Measurements from ENCODE around the gene NOTCH1. TPM values are rescaled to one million over a fixed set of nuclear protein-coding genes. Genes with fewer than 3 reads are reported as not detected.

The NOTCH1 gene
- total and polyA plus RNA-seq, 2 donors (not counting 1 experiment from before 2014, with no cell fraction given) = 3.3 to 10.9 TPM

- H3K27me3 ChIP-seq (ENCODE audit: control insufficient read depth, insufficient read depth, low read length) = no peaks in the 10 kb centered on the region
- H4K20me1 ChIP-seq (ENCODE audit: control insufficient read depth, extremely low read depth, insufficient read depth, low read length) = no peaks in the 10 kb centered on the region
- no peaks in the 10 kb centered on the region for H3K79me2 ChIP-seq (ENCODE audit: control insufficient read depth, insufficient read depth, low read length)
- H3K4me3 ChIP-seq (replicated peaks in 1 of 4; ENCODE audit: control extremely low read depth in 1 of 4, insufficient read depth in 1 of 4, low read depth in 3 of 4, low read length in 4 of 4) = no peak overlapping the region
- no peak for TF ChIP-seq CTCF (conservative IDR thresholded peaks at IDR 0.05 in 1 of 2, IDR thresholded peaks at IDR 0.05 in 1 of 2; ENCODE audit: low read depth in 1 of 2, low read length in 2 of 2)
- no peak for TF ChIP-seq EZH2 (IDR thresholded peaks at IDR 0.05; ENCODE audit: low read length, missing control alignments)
- H3K4me2 ChIP-seq (ENCODE audit: extremely low read depth, insufficient read depth, low read length) = no peak overlapping the region
- peak overlapping the region; percentile 34 for H3K9ac ChIP-seq (ENCODE audit: insufficient read depth, low read length)
- H3K4me1 ChIP-seq (ENCODE audit: control insufficient read depth, extremely low read depth, insufficient read depth, low read length) = peaks cover 45% of the 10 kb centered on the region
- peak overlapping the region; percentile 80 for H3K27ac ChIP-seq (ENCODE audit: insufficient read depth, low read length)
- DNase-seq (ENCODE audit: low read depth in 2 of 2) = peak; percentile 77 to 85
- H3K36me3 ChIP-seq (ENCODE audit: control insufficient read depth, insufficient read depth, low read length) = no peaks in the 10 kb centered on the region
- H3K9me3 ChIP-seq (ENCODE audit: control insufficient read depth, insufficient read depth, low read depth, low read length) = no peaks in the 10 kb centered on the region
- H2AFZ ChIP-seq (ENCODE audit: low read length) = no peak overlapping the region
Measured at GRCh38 chr9:136567651-136568287, 21.9 kb upstream of the NOTCH1 start.

DNA sequence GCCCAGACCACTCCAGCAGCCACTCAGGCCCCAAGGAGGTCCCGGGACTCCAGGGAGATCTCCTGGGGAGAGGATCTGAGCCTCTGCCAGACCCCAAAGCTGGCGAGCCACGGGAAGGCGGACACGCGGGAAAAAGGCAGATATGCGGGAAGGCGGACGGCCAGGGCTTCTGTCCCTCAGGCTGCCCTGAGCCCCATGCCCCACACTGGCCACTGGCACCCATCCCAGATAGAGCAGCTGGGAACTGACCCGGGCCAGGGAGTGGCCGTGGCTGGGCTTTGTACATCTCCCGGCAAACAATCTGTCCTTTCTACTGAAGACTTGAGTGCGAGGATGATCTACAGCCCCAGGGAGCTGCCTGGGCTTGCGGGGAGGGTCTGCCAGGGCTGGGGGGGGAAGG, 21.1 kb upstream of the NOTCH1 start:
- no peak for TF ChIP-seq CTCF (conservative IDR thresholded peaks at IDR 0.05 in 1 of 2, IDR thresholded peaks at IDR 0.05 in 1 of 2; ENCODE audit: low read depth in 1 of 2, low read length in 2 of 2)
- no peak for TF ChIP-seq EZH2 (IDR thresholded peaks at IDR 0.05; ENCODE audit: low read length, missing control alignments)
- Histone ChIP-seq H3K27me3 (ENCODE audit: control insufficient read depth, insufficient read depth, low read length) (no peaks in the 10 kb centered on the region), H3K4me2 (ENCODE audit: extremely low read depth, insufficient read depth, low read length) (no peak overlapping the region), H3K79me2 (ENCODE audit: control insufficient read depth, insufficient read depth, low read length) (no peaks in the 10 kb centered on the region), H3K27ac (ENCODE audit: insufficient read depth, low read length) (no peak overlapping the region), H3K4me3 (replicated peaks in 1 of 4; ENCODE audit: control extremely low read depth in 1 of 4, insufficient read depth in 1 of 4, low read depth in 3 of 4, low read length in 4 of 4) (no peak overlapping the region), H3K9ac (ENCODE audit: insufficient read depth, low read length) (no peak overlapping the region), H2AFZ (ENCODE audit: low read length) (no peak overlapping the region), H4K20me1 (ENCODE audit: control insufficient read depth, extremely low read depth, insufficient read depth, low read length) (no peaks in the 10 kb centered on the region), H3K36me3 (ENCODE audit: control insufficient read depth, insufficient read depth, low read length) (no peaks in the 10 kb centered on the region), H3K4me1 (ENCODE audit: control insufficient read depth, extremely low read depth, insufficient read depth, low read length) (peaks cover 38% of the 10 kb centered on the region), H3K9me3 (ENCODE audit: control insufficient read depth, insufficient read depth, low read depth, low read length) (no peaks in the 10 kb centered on the region)
- DNase-seq (ENCODE audit: low read depth in 2 of 2) = peak; percentile 24 to 82

DNA sequence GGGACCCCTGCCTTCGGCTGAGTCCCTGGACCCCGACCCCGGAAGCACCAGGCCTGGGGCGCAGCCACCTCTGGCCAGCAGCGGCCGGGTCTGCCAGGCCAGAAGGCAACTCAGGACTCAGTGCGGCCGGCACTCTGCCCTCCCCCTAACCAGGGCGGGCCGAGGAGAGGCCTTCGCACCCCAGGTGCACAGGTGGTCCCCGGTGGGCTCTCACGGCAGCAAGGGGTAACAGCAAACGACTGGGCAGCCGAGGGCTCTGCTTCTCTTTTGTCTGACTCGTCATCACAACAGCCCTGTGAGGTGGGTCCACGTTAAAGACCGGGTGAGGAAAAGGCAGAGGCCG, 20.7 kb upstream of the NOTCH1 start:
- Histone ChIP-seq H3K9me3 (ENCODE audit: control insufficient read depth, insufficient read depth, low read depth, low read length) (no peaks in the 10 kb centered on the region), H3K4me3 (replicated peaks in 1 of 4; ENCODE audit: control extremely low read depth in 1 of 4, insufficient read depth in 1 of 4, low read depth in 3 of 4, low read length in 4 of 4) (no peak overlapping the region), H3K79me2 (ENCODE audit: control insufficient read depth, insufficient read depth, low read length) (no peaks in the 10 kb centered on the region), H3K27ac (ENCODE audit: insufficient read depth, low read length) (no peak overlapping the region), H2AFZ (ENCODE audit: low read length) (no peak overlapping the region), H3K36me3 (ENCODE audit: control insufficient read depth, insufficient read depth, low read length) (no peaks in the 10 kb centered on the region), H3K27me3 (ENCODE audit: control insufficient read depth, insufficient read depth, low read length) (no peaks in the 10 kb centered on the region), H4K20me1 (ENCODE audit: control insufficient read depth, extremely low read depth, insufficient read depth, low read length) (no peaks in the 10 kb centered on the region), H3K9ac (ENCODE audit: insufficient read depth, low read length) (no peak overlapping the region), H3K4me1 (ENCODE audit: control insufficient read depth, extremely low read depth, insufficient read depth, low read length) (peaks cover 35% of the 10 kb centered on the region), H3K4me2 (ENCODE audit: extremely low read depth, insufficient read depth, low read length) (no peak overlapping the region)
- TF ChIP-seq CTCF (conservative IDR thresholded peaks at IDR 0.05 in 1 of 2, IDR thresholded peaks at IDR 0.05 in 1 of 2; ENCODE audit: low read depth in 1 of 2, low read length in 2 of 2) (no peak), EZH2 (IDR thresholded peaks at IDR 0.05; ENCODE audit: low read length, missing control alignments) (no peak)
- no peak for DNase-seq (ENCODE audit: low read depth in 2 of 2)
